HG03196 (cell line): ENCODE measurements around the gene AGO1.
"Not testable (repeated sequence)": the region's sequence is repeated elsewhere in the genome, so short reads cannot be mapped to it uniquely, and the experiment has no call there.

ENCODE experiments used
- ATAC-seq: cut with Tn5 transposase; IDR thresholded peaks from one replicate; pipeline ENCODE4 v1.9.1; 2021; ENCODE audit not compliant: unreplicated experiment

The AGO1 gene

GRCh38 chr1:35869245-35869950 is 13.6 kb upstream of the AGO1 start:
- not testable (repeated sequence) for ATAC-seq

- no peak for ATAC-seq
These were observed 12.2 kb upstream of the AGO1 start for GRCh38 chr1:35870651-35871309.

GRCh38 chr1:35873243-35873750 is 9.7 kb upstream of the AGO1 start:
- ATAC-seq = no peak

GRCh38 chr1:35874115-35874514 is 8.9 kb upstream of the AGO1 start:
- ATAC-seq = not testable (repeated sequence)

GRCh38 chr1:35876988-35877387 is 6.0 kb upstream of the AGO1 start:
- no peak for ATAC-seq

- no peak for ATAC-seq
These were observed 1.1 kb upstream of the AGO1 start for GRCh38 chr1:35881850-35882273.

- no peak for ATAC-seq
These were observed 444 bp upstream of the AGO1 start for GRCh38 chr1:35882586-35882944.

GRCh38 chr1:35883635-35884101 is 659 bp downstream of the AGO1 start:
- ATAC-seq = no peak

GRCh38 chr1:35884934-35885333 is 1.9 kb downstream of the AGO1 start:
- ATAC-seq = no peak

- ATAC-seq = no peak
These were observed 3.1 kb downstream of the AGO1 start for GRCh38 chr1:35885961-35886558.

GRCh38 chr1:35886577-35887431 is 3.8 kb downstream of the AGO1 start:
- no peak for ATAC-seq

GRCh38 chr1:35887508-35887907 is 4.5 kb downstream of the AGO1 start:
- ATAC-seq = no peak

- ATAC-seq = no peak
These were observed 5.2 kb downstream of the AGO1 start for GRCh38 chr1:35888255-35888654.

- ATAC-seq = not testable (repeated sequence)
These were observed 6.0 kb downstream of the AGO1 start for GRCh38 chr1:35888981-35889380.

GRCh38 chr1:35893051-35893879 is 10.3 kb downstream of the AGO1 start:
- ATAC-seq = no peak

GRCh38 chr1:35894183-35894582 is 11.2 kb downstream of the AGO1 start:
- ATAC-seq = peak; percentile 56

- no peak for ATAC-seq
These were observed 11.6 kb downstream of the AGO1 start for GRCh38 chr1:35894656-35895055.

GRCh38 chr1:35899941-35900340 is 16.9 kb downstream of the AGO1 start:
- ATAC-seq = no peak

GRCh38 chr1:35901235-35901634 is 18.2 kb downstream of the AGO1 start:
- no peak for ATAC-seq

GRCh38 chr1:35902671-35903070 is 19.7 kb downstream of the AGO1 start:
- ATAC-seq = no peak
